ENCODE data around the gene RIC8A. TPM values are rescaled to one million over a fixed set of nuclear protein-coding genes. Genes with fewer than 3 reads are reported as not detected.

Gene RIC8A
- total RNA-seq, 2 donors from 2014 or later, result 118 to 139 TPM

GRCh38 chr11:209275-210121 is 2.0 kb downstream of the RIC8A start:
- Mint-ChIP-seq H3K27me3 (no peaks in the 10 kb centered on the region), H3K36me3 (ENCODE audit: low read depth) (peaks cover 100% of the 10 kb centered on the region), H3K27ac (peak overlapping the region; percentile 100), H3K4me1 (peaks cover 12% of the 10 kb centered on the region), H3K9me3 (no peaks in the 10 kb centered on the region), H3K4me3 (peak overlapping the region; percentile 100)
- ATAC-seq (replicated peaks), result no peak

GRCh38 chr11:210122-210802 is 2.8 kb downstream of the RIC8A start:
- peak overlapping the region; percentile 100 for H3K27ac Mint-ChIP-seq
- ATAC-seq (replicated peaks), result no peak
- H3K4me1 Mint-ChIP-seq, result peaks cover 12% of the 10 kb centered on the region
- no peaks in the 10 kb centered on the region for H3K27me3 Mint-ChIP-seq
- peaks cover 100% of the 10 kb centered on the region for H3K36me3 Mint-ChIP-seq (ENCODE audit: low read depth)
- no peaks in the 10 kb centered on the region for H3K9me3 Mint-ChIP-seq
- peak overlapping the region; percentile 100 for H3K4me3 Mint-ChIP-seq

GRCh38 chr11:210803-211180 is 3.3 kb downstream of the RIC8A start:
- peak overlapping the region; percentile 100 for H3K27ac Mint-ChIP-seq
- H3K9me3 Mint-ChIP-seq, result no peaks in the 10 kb centered on the region
- peaks cover 12% of the 10 kb centered on the region for H3K4me1 Mint-ChIP-seq
- H3K4me3 Mint-ChIP-seq, result peak overlapping the region; percentile 100
- no peaks in the 10 kb centered on the region for H3K27me3 Mint-ChIP-seq
- peaks cover 100% of the 10 kb centered on the region for H3K36me3 Mint-ChIP-seq (ENCODE audit: low read depth)
- ATAC-seq (replicated peaks), result no peak

- peak overlapping the region; percentile 100 for H3K27ac Mint-ChIP-seq
- peaks cover 12% of the 10 kb centered on the region for H3K4me1 Mint-ChIP-seq
- no peaks in the 10 kb centered on the region for H3K27me3 Mint-ChIP-seq
- H3K4me3 Mint-ChIP-seq, result peak overlapping the region; percentile 46
- H3K9me3 Mint-ChIP-seq, result no peaks in the 10 kb centered on the region
- H3K36me3 Mint-ChIP-seq (ENCODE audit: low read depth), result peaks cover 100% of the 10 kb centered on the region
- ATAC-seq (replicated peaks), result no peak
Observed at GRCh38 chr11:211295-211694, 3.8 kb downstream of the RIC8A start.

GRCh38 chr11:211741-212140 is 4.2 kb downstream of the RIC8A start:
- H3K27me3 Mint-ChIP-seq, result no peaks in the 10 kb centered on the region
- ATAC-seq (replicated peaks), result no peak
- peak overlapping the region; percentile 46 for H3K4me3 Mint-ChIP-seq
- peaks cover 12% of the 10 kb centered on the region for H3K4me1 Mint-ChIP-seq
- peak overlapping the region; percentile 100 for H3K27ac Mint-ChIP-seq
- peaks cover 96% of the 10 kb centered on the region for H3K36me3 Mint-ChIP-seq (ENCODE audit: low read depth)
- H3K9me3 Mint-ChIP-seq, result no peaks in the 10 kb centered on the region

- Mint-ChIP-seq H3K9me3 (no peaks in the 10 kb centered on the region), H3K27me3 (no peaks in the 10 kb centered on the region), H3K4me3 (peak overlapping the region; percentile 46), H3K36me3 (ENCODE audit: low read depth) (peaks cover 89% of the 10 kb centered on the region), H3K27ac (peak overlapping the region; percentile 31), H3K4me1 (peaks cover 12% of the 10 kb centered on the region)
- no peak for ATAC-seq (replicated peaks)
Observed at GRCh38 chr11:212150-213100, 4.9 kb downstream of the RIC8A start.

- no peaks in the 10 kb centered on the region for H3K9me3 Mint-ChIP-seq
- no peak for ATAC-seq (replicated peaks)
- H3K36me3 Mint-ChIP-seq (ENCODE audit: low read depth), result peaks cover 82% of the 10 kb centered on the region
- H3K27me3 Mint-ChIP-seq, result no peaks in the 10 kb centered on the region
- H3K4me1 Mint-ChIP-seq, result peaks cover 12% of the 10 kb centered on the region
- H3K4me3 Mint-ChIP-seq, result no peak overlapping the region
- H3K27ac Mint-ChIP-seq, result peak overlapping the region; percentile 31
Observed at GRCh38 chr11:213111-213510, 5.6 kb downstream of the RIC8A start.

- Mint-ChIP-seq H3K27ac (no peak overlapping the region), H3K9me3 (no peaks in the 10 kb centered on the region), H3K36me3 (ENCODE audit: low read depth) (peaks cover 73% of the 10 kb centered on the region), H3K4me1 (peaks cover 12% of the 10 kb centered on the region), H3K27me3 (no peaks in the 10 kb centered on the region), H3K4me3 (no peak overlapping the region)
- no peak for ATAC-seq (replicated peaks)
Observed at GRCh38 chr11:214083-214482, 6.6 kb downstream of the RIC8A start.

- no peak for ATAC-seq (replicated peaks)
- H3K4me3 Mint-ChIP-seq, result no peak overlapping the region
- H3K4me1 Mint-ChIP-seq, result peaks cover 8% of the 10 kb centered on the region
- peak overlapping the region; percentile 69 for H3K27ac Mint-ChIP-seq
- no peaks in the 10 kb centered on the region for H3K27me3 Mint-ChIP-seq
- H3K9me3 Mint-ChIP-seq, result no peaks in the 10 kb centered on the region
- peaks cover 62% of the 10 kb centered on the region for H3K36me3 Mint-ChIP-seq (ENCODE audit: low read depth)
Observed at GRCh38 chr11:215581-216037, 8.1 kb downstream of the RIC8A start.

GRCh38 chr11:216081-216974 is 8.8 kb downstream of the RIC8A start:
- ATAC-seq (replicated peaks), result no peak
- Mint-ChIP-seq H3K4me3 (no peak overlapping the region), H3K9me3 (no peaks in the 10 kb centered on the region), H3K4me1 (peaks cover 6% of the 10 kb centered on the region), H3K27ac (peak overlapping the region; percentile 69), H3K27me3 (no peaks in the 10 kb centered on the region), H3K36me3 (ENCODE audit: low read depth) (peaks cover 55% of the 10 kb centered on the region)

GRCh38 chr11:217704-218103 is 10.2 kb downstream of the RIC8A start:
- no peaks in the 10 kb centered on the region for H3K27me3 Mint-ChIP-seq
- no peak overlapping the region for H3K4me3 Mint-ChIP-seq
- peaks cover 41% of the 10 kb centered on the region for H3K36me3 Mint-ChIP-seq (ENCODE audit: low read depth)
- peak overlapping the region; percentile 20 for H3K27ac Mint-ChIP-seq
- no peaks in the 10 kb centered on the region for H3K9me3 Mint-ChIP-seq
- no peak for ATAC-seq (replicated peaks)
- peaks cover 3% of the 10 kb centered on the region for H3K4me1 Mint-ChIP-seq

GRCh38 chr11:218815-219593 is 11.5 kb downstream of the RIC8A start:
- Mint-ChIP-seq H3K4me3 (no peak overlapping the region), H3K27me3 (no peaks in the 10 kb centered on the region), H3K4me1 (peaks cover 3% of the 10 kb centered on the region), H3K27ac (peak overlapping the region; percentile 70), H3K9me3 (no peaks in the 10 kb centered on the region), H3K36me3 (ENCODE audit: low read depth) (peaks cover 32% of the 10 kb centered on the region)
- ATAC-seq (replicated peaks), result no peak
